HG03103 (cell line): ENCODE data around the gene TTC14.
"Not testable (repeated sequence)": the region's sequence is repeated elsewhere in the genome, so short reads cannot be mapped to it uniquely, and the experiment has no call there.

Source experiments
- ATAC-seq: cut with Tn5 transposase; IDR thresholded peaks from one replicate; pipeline ENCODE4 v1.9.1; 2021; ENCODE audit warnings: low read depth; ENCODE audit not compliant: unreplicated experiment

Gene TTC14, protein sequence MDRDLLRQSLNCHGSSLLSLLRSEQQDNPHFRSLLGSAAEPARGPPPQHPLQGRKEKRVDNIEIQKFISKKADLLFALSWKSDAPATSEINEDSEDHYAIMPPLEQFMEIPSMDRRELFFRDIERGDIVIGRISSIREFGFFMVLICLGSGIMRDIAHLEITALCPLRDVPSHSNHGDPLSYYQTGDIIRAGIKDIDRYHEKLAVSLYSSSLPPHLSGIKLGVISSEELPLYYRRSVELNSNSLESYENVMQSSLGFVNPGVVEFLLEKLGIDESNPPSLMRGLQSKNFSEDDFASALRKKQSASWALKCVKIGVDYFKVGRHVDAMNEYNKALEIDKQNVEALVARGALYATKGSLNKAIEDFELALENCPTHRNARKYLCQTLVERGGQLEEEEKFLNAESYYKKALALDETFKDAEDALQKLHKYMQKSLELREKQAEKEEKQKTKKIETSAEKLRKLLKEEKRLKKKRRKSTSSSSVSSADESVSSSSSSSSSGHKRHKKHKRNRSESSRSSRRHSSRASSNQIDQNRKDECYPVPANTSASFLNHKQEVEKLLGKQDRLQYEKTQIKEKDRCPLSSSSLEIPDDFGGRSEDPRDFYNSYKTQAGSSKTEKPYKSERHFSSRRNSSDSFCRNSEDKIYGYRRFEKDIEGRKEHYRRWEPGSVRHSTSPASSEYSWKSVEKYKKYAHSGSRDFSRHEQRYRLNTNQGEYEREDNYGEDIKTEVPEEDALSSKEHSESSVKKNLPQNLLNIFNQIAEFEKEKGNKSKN

GRCh38 chr3:180601688-180602666, at the start of gene TTC14:
Gene TTC14, plus strand, starts transcription at chr3:180602163. Its CDS starts 99 bp downstream, at chr3:180602262.
- ATAC-seq: peak; percentile 97

DNA sequence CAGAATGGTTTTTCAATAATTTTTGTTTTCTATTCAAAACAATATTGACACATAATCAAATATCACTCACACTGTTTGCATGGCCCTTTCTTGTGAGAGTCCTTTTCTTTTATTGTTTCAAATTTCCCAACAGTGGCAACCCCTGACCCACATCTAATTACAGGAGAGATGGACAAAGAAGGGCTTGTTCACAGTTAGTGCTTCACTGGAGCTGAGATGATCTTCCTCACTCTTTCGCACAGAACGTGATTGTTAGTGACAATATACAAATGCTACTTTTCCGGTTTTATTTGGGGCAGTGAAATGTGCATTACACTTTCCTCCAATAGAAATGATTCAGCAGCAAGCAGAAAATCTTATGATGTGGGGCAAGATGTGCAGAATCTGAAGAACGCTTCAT, 38.6 kb upstream of the TTC14 start:
- ATAC-seq: no peak

- no peak for ATAC-seq
Measured at GRCh38 chr3:180564676-180565075, 37.3 kb upstream of the TTC14 start.

- ATAC-seq: no peak
Measured at GRCh38 chr3:180570238-180570637, 31.7 kb upstream of the TTC14 start.

DNA sequence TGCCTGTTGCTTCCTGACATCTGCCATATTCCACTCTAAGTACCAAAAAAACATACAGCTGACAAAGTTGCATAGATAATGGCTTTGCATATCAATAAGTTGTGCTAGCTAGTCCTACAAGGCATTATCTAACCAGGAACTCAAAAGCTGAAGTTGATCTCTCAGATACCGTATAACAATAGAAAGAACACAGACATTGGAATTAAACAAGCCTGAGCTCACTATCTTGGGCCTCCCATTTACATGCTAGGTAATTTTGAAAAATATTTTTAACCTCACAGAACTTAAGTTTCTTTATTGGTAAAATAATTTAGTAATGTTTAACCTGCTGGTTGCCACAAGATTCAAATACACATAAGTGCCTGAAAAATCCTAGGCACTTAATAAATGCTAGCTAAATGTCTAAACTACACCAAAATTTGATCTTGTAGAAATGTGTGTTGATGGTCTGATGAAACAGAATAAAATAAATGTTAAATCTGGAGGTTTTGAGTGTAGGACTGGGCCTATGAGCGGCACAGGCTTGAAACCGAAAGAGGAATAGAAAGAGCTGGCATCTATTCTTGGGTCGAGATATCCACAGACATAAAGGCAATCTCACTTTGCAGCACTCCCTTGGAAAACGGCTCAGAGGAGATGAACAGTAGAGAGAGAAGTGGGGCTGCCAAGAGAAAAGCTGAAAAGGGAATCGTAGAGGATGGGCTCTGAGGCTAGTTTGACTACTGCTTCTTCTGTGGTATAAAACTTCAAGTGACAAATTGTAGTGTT, 29.9 kb upstream of the TTC14 start:
- no peak for ATAC-seq

DNA sequence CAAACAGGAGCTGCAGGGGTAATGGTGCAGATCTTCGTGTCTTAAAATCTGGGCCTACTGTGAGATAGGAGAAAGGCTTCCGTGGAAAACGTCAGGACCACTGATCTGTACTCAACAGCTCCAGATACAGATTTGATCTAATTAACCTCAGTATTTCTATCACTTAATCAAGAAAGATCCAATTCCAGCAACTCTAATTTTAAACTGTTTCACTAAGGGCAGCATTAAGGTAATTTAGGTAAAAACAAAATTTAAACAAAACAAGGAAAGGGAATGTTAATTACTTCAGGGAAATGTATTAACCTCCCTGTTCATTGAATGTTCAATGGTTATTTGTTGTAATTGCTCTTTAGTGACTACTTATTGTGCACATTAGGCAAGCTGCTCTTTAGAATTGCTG, 26.4 kb upstream of the TTC14 start:
- no peak for ATAC-seq

DNA sequence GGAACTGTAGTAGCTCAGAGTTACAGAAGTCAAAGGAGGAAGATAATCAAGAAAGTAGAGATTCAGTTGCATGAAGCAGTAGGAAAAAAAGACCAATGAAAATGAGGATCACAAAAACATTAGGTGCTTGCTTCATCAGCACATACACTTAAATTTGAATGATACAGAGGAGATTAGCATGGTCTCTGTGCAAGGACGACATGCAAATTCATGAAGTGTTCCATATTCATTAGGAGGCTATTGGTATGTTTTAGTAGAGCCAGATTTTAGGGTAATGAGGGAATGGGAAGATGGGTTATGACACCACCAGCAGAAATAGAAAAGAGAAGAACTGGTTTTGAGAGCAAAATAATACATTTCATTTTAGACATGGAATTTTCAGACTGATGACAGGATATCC, 21.0 kb upstream of the TTC14 start:
- no peak for ATAC-seq

- ATAC-seq: no peak
Measured at GRCh38 chr3:180590396-180590795, 11.6 kb upstream of the TTC14 start.

DNA sequence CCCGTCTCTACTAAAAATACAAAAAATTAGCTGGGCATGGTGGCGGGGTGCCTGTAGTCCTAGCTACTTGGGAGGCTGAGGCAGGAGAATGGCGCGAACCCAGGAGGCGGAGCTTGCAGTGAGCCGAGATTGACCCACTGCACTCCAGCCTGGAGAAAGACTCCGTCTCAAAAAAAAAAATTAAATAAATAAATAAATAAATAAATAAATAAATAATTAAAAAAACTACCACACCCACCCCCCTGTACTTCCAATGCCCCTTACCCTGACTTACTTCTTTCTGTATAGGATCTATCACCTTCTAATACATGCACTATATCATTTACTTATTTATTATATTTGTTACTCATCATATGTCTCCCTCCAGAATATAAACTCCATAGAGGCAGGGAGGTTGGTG, 8.3 kb upstream of the TTC14 start:
- ATAC-seq: not testable (repeated sequence)

DNA sequence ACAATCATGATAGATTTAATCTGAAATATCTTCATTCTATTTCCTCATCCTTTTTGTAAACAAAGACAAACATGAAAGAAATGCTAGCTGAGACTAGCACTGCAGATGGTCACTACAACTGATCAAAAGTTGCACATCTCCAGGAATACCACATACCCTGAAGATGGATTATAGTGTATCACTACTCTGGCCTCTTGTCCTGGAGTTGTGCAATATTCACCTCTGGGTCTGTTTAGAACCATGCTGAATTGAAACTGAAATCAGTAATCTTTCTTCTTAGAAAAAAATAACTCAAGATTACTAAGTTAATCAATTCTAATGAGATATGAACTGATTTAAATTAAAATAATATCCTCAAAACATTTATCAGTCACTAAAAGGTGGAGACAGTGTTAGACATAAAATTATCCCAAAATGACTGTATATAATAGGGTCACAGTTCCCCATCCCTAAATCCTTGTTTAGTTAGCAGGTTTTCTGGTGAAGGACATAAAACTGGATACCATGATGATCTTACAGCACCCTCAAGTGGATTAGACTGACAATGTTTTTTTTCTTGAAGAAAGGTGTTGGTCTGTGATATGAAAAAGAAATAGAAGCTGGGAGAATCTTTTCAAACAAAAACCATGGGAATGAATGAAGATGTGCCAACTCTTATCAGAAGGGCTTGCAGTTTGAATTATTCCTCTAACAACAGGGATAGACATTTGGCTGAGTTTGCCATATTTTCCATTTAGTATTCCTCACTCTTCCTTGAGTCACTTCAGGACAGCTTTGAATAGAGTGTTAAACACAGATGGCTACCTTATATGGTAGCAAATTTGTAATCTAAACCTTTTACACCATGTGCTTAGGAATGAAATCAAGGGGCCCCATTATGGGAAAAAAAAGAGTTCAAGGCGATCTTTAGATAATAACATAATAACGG, 7.1 kb upstream of the TTC14 start:
- no peak for ATAC-seq

DNA sequence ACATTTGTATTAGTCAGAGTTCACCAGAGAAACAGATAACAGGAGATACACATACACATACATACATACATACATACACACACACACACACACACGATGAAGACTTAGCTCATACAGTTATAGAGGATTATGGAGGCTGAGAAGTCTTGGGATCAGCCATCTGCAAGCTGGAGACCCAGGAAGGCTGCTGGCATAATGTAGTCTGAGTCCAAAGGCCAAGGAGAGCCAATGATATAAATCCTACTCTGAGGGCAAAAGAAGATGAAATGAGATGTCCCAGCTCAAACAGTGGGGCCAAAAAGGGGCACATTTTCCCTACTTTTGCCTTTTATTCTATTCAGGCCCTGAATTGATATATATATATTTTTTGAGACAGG, 6.4 kb upstream of the TTC14 start:
- no peak for ATAC-seq

DNA sequence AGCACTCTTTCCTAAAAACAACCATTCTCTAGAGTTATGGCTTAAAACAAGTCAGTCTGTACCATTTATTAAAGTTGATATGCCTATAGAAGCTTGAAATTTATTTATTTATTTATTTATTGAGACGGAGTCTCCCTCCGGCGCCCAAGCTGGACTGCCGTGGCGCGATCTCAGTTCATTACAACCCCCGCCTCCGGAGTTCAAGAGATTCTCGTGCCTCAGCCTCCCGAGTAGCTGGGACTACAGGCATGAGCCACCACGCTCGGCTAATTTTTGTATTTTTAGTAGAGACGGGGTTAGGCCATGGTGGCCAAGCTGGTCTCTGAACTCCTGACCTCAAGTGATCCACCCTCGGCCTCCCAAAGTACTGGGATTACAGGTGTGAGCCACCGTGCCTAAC, 1.5 kb upstream of the TTC14 start:
- ATAC-seq: no peak

GRCh38 chr3:180611006-180611405, 9.0 kb downstream of the TTC14 start:
- no peak for ATAC-seq

GRCh38 chr3:180612364-180612763, 10.4 kb downstream of the TTC14 start:
- no peak for ATAC-seq

- ATAC-seq: no peak
Measured at GRCh38 chr3:180615954-180616353, 14.0 kb downstream of the TTC14 start.

GRCh38 chr3:180617049-180617448, 15.1 kb downstream of the TTC14 start:
- ATAC-seq: no peak

DNA sequence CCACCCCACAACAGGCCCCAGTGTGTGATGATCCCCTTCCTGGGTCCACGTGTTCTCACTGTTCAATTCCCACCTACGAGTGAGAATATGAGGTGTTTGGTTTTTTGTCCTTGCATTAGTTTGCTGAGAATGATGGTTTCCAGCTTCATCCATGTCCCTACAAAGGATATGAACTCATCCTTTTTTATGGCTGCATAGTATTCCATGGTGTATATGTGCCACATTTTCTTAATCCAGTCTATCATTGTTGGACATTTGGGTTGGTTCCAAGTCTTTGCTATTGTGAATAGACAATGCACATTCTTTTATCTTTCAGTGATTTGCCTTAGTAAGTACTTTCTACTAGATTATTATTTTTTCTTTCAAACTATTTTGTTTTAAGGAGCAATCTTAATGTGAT, 16.6 kb downstream of the TTC14 start:
- not testable (repeated sequence) for ATAC-seq

DNA sequence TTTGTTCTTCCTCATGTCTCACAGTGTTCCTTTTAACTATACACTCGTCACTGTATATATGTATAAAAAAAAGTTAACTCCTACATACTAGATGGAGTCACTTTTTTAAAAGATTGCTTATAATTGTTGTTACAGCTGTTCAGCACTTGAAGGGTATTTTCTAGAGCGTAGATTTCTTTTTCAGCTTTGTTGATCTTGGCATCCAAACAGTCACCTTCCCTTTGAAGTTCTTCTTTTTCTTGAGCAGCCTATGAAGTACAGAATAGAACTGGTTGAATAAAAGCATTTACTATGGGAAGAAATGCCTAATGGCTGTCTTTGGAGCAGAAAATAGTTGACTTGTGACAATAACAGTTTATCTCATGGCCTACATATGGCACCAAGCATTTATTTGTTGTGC, 17.8 kb downstream of the TTC14 start:
- no peak for ATAC-seq

DNA sequence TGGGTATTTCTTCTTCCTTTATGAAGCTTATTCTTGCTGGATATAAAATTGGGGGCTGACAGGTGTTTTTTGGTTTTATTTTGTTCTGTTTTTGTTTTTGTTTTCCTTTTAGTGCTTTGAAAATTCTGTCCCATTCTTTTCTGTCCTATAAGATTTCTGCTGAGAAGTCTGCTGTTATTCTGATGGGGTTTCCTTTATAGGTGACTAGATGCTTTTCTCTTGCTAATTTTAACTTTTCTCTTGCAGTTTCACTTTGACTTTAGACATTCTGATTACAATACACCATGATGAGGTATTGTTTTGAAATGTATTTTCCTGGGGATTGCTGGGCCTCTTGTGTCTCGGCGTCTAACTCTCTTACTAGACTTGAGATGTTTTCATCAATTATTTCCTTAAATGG, 22.8 kb downstream of the TTC14 start:
- peak; percentile 52 for ATAC-seq
